Measurements from ENCODE around the gene EML5. TPM values are rescaled to one million over a fixed set of nuclear protein-coding genes. Genes with fewer than 3 reads are reported as not detected.

Gene EML5
- total and polyA plus RNA-seq, 7 donors: under 0.01 to 6.1 (median 2.5) TPM

- peaks cover 16 to 93% (median 44%) of the 10 kb centered on the region in 4 donors for H3K36me3 ChIP-seq
- intact Hi-C loops (cut with DNase I): no loop called here
- H3K4me1 ChIP-seq: no peaks in the 10 kb centered on the region
- H3K9me3 ChIP-seq: no peaks in the 10 kb centered on the region
- TF ChIP-seq EP300 (IDR thresholded peaks at IDR 0.05) (no peak), POLR2A (IDR thresholded peaks at IDR 0.05) (no peak), POLR2AphosphoS5 (IDR thresholded peaks at IDR 0.05) (no peak), CTCF (IDR thresholded peaks at IDR 0.05) (no peak)
- H3K27me3 ChIP-seq: no peaks in the 10 kb centered on the region
- no peak for DNase-seq
- 94 to 96% methylated on average over 4 of the region's 4 CpGs for WGBS, 2 donors
- H3K27ac ChIP-seq: no peak overlapping the region
- no peak overlapping the region for H3K4me3 ChIP-seq
These were observed 195.2 kb downstream of the EML5 start for GRCh38 chr14:88597601-88598000.

GRCh38 chr14:88597038-88597437 lies 195.7 kb downstream of the EML5 start:
- H3K4me3 ChIP-seq: no peak overlapping the region
- TF ChIP-seq POLR2A (IDR thresholded peaks at IDR 0.05) (no peak), POLR2AphosphoS5 (IDR thresholded peaks at IDR 0.05) (no peak), EP300 (IDR thresholded peaks at IDR 0.05) (no peak), CTCF (IDR thresholded peaks at IDR 0.05) (no peak)
- peaks cover 16 to 87% (median 42%) of the 10 kb centered on the region in 4 donors for H3K36me3 ChIP-seq
- no peak for DNase-seq
- no peak overlapping the region for H3K27ac ChIP-seq
- WGBS, 2 donors: 89 to 93% methylated on average over 4 of the region's 4 CpGs
- intact Hi-C loops (cut with DNase I): no loop called here
- H3K4me1 ChIP-seq: peaks cover 0 to 5% (median under 1%) of the 10 kb centered on the region in 4 donors
- no peaks in the 10 kb centered on the region for H3K9me3 ChIP-seq
- no peaks in the 10 kb centered on the region for H3K27me3 ChIP-seq

GRCh38 chr14:88592031-88592430 lies 200.7 kb downstream of the EML5 start:
- Histone ChIP-seq H3K4me1 (peaks cover 0 to 39% (median 23%) of the 10 kb centered on the region in 4 donors), H3K36me3 (peaks cover under 1 to 74% (median 19%) of the 10 kb centered on the region in 4 donors), H3K27me3 (no peaks in the 10 kb centered on the region), H3K27ac (peak overlapping the region in 2 of 4 donors; percentile 25 to 47), H3K4me3 (no peak overlapping the region), H3K9me3 (no peaks in the 10 kb centered on the region)
- WGBS, 2 donors: 64 to 70% methylated on average over 1 of the region's 1 CpG
- no peak for DNase-seq
- TF ChIP-seq EP300 (IDR thresholded peaks at IDR 0.05) (no peak), POLR2AphosphoS5 (IDR thresholded peaks at IDR 0.05) (peak in 2 of 4 donors; percentile 25 to 32)
- intact Hi-C loops (cut with DNase I): no loop called here

- Histone ChIP-seq H3K4me1 (peaks cover 0 to 39% (median 23%) of the 10 kb centered on the region in 4 donors), H3K9me3 (no peaks in the 10 kb centered on the region), H3K36me3 (peaks cover 0 to 75% (median 20%) of the 10 kb centered on the region in 4 donors), H3K27me3 (no peaks in the 10 kb centered on the region), H3K4me3 (no peak overlapping the region), H3K27ac (peak overlapping the region in 3 of 4 donors; percentile 44 to 57 (median 47))
- DNase-seq: no peak
- WGBS, 2 donors: 69 to 85% methylated on average over 4 of the region's 4 CpGs
- peak in 1 of 4 donors; percentile 42 for TF ChIP-seq POLR2AphosphoS5 (IDR thresholded peaks at IDR 0.05)
- TF ChIP-seq POLR2A (IDR thresholded peaks at IDR 0.05): no peak
- intact Hi-C loops (cut with DNase I): no loop called here
These were observed 202.6 kb downstream of the EML5 start for GRCh38 chr14:88590173-88590572.

- TF ChIP-seq POLR2AphosphoS5 (IDR thresholded peaks at IDR 0.05): no peak
- no peak for TF ChIP-seq CTCF (IDR thresholded peaks at IDR 0.05)
- no peak for TF ChIP-seq POLR2A (IDR thresholded peaks at IDR 0.05)
- TF ChIP-seq EP300 (IDR thresholded peaks at IDR 0.05): no peak
- no peak for DNase-seq
- Histone ChIP-seq H3K9me3 (no peaks in the 10 kb centered on the region), H3K27ac (no peak overlapping the region), H3K36me3 (peaks cover 0 to 75% (median 20%) of the 10 kb centered on the region in 4 donors), H3K4me3 (no peak overlapping the region), H3K27me3 (no peaks in the 10 kb centered on the region), H3K4me1 (peaks cover 0 to 39% (median 23%) of the 10 kb centered on the region in 4 donors)
- intact Hi-C loops (cut with DNase I): no loop called here
- 96% methylated on average over 5 of the region's 5 CpGs for WGBS, 2 donors
These were observed 204.7 kb downstream of the EML5 start for GRCh38 chr14:88588081-88588480.

GRCh38 chr14:88584451-88584850 lies 208.3 kb downstream of the EML5 start:
- Histone ChIP-seq H3K36me3 (peaks cover 0 to 97% (median 22%) of the 10 kb centered on the region in 4 donors), H3K4me1 (peaks cover 0 to 8% (median 2%) of the 10 kb centered on the region in 4 donors), H3K27ac (no peak overlapping the region), H3K27me3 (no peaks in the 10 kb centered on the region), H3K4me3 (no peak overlapping the region), H3K9me3 (no peaks in the 10 kb centered on the region)
- no peak for TF ChIP-seq CTCF (IDR thresholded peaks at IDR 0.05)
- no peak for TF ChIP-seq POLR2AphosphoS5 (IDR thresholded peaks at IDR 0.05)
- no peak for TF ChIP-seq EP300 (IDR thresholded peaks at IDR 0.05)
- no peak for TF ChIP-seq POLR2A (IDR thresholded peaks at IDR 0.05)
- intact Hi-C loops (cut with DNase I): no loop called here
- no peak for DNase-seq
- 96 to 97% methylated on average over 3 of the region's 3 CpGs for WGBS, 2 donors

Data from sigmoid colon (tissue), 7 donors.